Lower leg skin (tissue), 4 donors: ENCODE measurements around the gene WDHD1. TPM values are rescaled to one million over a fixed set of nuclear protein-coding genes. Genes with fewer than 3 reads are reported as not detected.

Experiments
- DNase-seq, 2 donors: peaks; one replicate each; pipeline ENCODE4 v3.0.0-alpha.2; 2019; ENCODE audit warnings: low spot score in 2 of 2
- H3K4me3 ChIP-seq: fragments of 200-600 bp; sonication (generic); 2 replicates; pipeline ENCODE4 v1.5.1; 2017; ENCODE audit warnings: mild to moderate bottlenecking, low read depth; ENCODE audit not compliant: poor library complexity, severe bottlenecking
- POLR2A ChIP-seq, 2 donors: fragments of 450-650 bp; IDR thresholded peaks; one replicate each; pipeline ENCODE4 v1.6.1; 2016 to 2017; ENCODE audit warnings: antibody characterized with exemption in 2 of 2, mild to moderate bottlenecking in 1 of 2, moderate library complexity in 1 of 2
- WGBS, 2 donors: methylation state at CpG; one replicate each; pipeline ENCODE4 v1.1.5; 2018; 5-methylcytosine and 5-hydroxymethylcytosine counted together
- intact Hi-C: fragments of 100-400 bp; cut with DNase I; formaldehyde crosslinking; loops from one replicate; pipeline ENCODE4 v1.15.0; 2023; ENCODE audit warnings: low total_unique reads
- total RNA-seq, 4 donors: library from RNA; depleted of rRNA; stranded (reverse); fragments of >200 nt; gene quantifications; one replicate each; pipeline ENCODE4 v1.1.0, GENCODE V29; 2016
- TF ChIP-seq, protein P1 (sequence below), 3 donors: fragments of 450-650 bp; IDR thresholded peaks; one replicate each; pipeline ENCODE4 v1.5.1; 2016; ENCODE audit warnings: antibody characterized with exemption in 3 of 3, mild to moderate bottlenecking in 3 of 3, moderate library complexity in 2 of 3

The WDHD1 gene
- total RNA-seq, 4 donors from 2014 or later = 1.1 to 3.8 (median 2.3) TPM

DNA sequence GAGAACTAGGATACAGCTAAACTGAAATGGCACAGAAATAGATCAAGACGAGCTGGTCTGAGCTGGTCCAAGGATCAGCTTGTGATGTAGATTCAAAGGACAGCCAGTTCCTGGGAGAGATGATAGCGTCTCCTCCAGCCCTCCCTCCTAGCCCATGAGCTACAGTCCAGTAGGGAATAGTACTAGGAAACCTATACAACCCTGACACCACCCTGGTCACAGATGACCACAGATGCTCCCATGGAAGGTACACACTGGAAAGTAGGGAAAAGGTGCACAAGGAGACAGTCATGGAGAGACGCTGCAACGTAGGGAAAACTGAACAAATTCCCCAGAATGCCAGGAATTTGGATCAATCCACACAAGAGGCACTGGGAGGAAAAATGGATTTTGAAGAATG lies 131.2 kb downstream of the WDHD1 start:
- WGBS, 2 donors = 72 to 75% methylated on average over 4 of the region's 4 CpGs
- TF ChIP-seq, protein P1, sequence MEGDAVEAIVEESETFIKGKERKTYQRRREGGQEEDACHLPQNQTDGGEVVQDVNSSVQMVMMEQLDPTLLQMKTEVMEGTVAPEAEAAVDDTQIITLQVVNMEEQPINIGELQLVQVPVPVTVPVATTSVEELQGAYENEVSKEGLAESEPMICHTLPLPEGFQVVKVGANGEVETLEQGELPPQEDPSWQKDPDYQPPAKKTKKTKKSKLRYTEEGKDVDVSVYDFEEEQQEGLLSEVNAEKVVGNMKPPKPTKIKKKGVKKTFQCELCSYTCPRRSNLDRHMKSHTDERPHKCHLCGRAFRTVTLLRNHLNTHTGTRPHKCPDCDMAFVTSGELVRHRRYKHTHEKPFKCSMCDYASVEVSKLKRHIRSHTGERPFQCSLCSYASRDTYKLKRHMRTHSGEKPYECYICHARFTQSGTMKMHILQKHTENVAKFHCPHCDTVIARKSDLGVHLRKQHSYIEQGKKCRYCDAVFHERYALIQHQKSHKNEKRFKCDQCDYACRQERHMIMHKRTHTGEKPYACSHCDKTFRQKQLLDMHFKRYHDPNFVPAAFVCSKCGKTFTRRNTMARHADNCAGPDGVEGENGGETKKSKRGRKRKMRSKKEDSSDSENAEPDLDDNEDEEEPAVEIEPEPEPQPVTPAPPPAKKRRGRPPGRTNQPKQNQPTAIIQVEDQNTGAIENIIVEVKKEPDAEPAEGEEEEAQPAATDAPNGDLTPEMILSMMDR (IDR thresholded peaks at IDR 0.05) = no peak
- TF ChIP-seq POLR2A (IDR thresholded peaks at IDR 0.05) = no peak
- intact Hi-C loops = no loop called here
- no peak for DNase-seq
- no peak overlapping the region for H3K4me3 ChIP-seq

DNA sequence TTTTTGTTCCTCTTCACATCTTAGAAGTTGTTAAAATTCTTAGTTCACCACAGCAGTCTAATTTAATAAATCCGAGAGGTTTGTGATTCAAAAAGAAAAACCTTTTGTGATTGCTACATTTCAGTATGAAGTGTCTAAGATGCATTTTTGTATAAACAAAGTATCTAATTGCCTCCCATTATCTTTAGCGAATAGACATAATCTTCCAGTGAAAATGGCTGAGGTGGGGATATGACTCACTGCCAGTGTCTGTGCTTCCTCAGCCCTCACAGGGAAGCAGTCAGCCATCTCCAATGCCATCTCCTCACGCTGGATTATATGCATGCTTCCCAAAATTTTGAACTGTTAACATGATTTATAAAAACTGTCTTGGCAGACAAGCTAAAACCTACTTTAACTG lies 131.9 kb downstream of the WDHD1 start:
- TF ChIP-seq, protein P1 (IDR thresholded peaks at IDR 0.05) = no peak
- TF ChIP-seq POLR2A (IDR thresholded peaks at IDR 0.05) = no peak
- WGBS, 2 donors = 49 to 55% methylated on average over 3 of the region's 3 CpGs
- no peak overlapping the region for H3K4me3 ChIP-seq
- intact Hi-C loops = no loop called here
- no peak for DNase-seq

DNA sequence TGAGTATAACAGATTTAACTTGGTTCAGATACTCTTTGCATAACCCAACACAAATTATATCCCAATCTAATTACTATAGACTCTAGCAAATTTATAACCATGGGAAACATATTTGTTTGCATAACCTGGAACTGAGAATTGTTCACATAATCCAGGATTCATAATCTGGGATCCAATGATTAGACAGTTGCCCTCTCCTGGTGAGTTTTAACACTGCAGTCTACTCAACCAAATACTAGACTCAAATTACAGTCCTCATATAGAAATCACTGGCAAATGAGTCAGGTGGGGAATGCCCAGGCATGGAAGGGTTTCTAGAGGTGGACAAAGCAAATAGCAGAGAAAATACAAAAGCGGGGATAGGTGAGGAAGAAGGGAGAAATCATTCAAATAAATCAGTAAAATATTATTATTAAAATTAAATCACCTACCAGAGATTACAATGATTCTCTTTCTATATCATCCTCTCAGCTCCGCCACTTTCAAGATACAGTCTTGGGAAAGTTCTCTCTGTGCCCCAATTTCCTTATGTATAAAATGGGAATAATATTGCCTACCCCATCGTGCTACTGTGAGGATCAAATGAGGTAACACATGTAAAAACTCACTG lies 133.6 kb downstream of the WDHD1 start:
- no peak overlapping the region for H3K4me3 ChIP-seq
- WGBS, 2 donors = 60 to 66% methylated on average over 3 of the region's 3 CpGs
- no peak for TF ChIP-seq POLR2A (IDR thresholded peaks at IDR 0.05)
- TF ChIP-seq, protein P1 (IDR thresholded peaks at IDR 0.05) = peak in 1 of 3 donors; percentile 49
- peak in 1 of 2 donors; percentile 41 for DNase-seq
- intact Hi-C loops = no loop called here

DNA sequence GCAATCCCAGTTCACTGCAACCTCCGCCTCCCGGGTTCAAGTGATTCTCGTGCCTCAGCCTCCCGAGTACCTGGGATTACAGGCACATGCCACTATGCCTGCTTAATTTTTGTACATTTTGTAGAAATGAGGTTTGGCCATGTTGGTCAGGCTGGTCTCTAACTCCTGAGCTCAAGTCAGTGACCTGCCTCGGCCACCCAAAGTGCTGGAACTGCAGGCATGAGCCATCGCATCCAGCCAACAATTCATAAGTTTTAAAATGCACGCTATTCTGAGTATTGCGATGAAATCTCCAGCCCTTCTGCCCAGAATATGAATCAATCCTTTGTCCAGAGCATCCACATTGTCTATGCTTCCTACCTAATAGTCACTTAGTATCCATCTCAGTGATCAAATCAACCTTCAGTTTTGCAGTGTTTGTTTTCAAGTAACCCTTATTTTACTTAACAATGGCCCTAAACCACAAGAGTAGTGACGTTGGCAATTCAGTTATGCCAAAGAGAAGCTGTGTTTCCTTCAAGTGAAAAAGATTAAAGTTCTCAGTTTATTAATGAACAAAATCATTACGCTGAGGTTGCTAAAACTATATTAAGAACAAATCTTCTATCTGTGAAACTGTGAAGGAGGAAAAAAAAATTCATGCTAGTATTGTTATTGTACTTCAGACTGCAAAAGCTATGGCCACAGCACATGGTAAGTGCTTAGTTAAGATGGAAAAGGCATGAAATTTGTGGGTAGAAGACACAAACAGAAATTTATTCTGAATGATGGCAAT lies 135.2 kb downstream of the WDHD1 start:
- DNase-seq = no peak
- TF ChIP-seq, protein P1 (IDR thresholded peaks at IDR 0.05) = no peak
- no peak for TF ChIP-seq POLR2A (IDR thresholded peaks at IDR 0.05)
- intact Hi-C loops = no loop called here
- 89 to 94% methylated on average over 10 of the region's 10 CpGs for WGBS, 2 donors
- no peak overlapping the region for H3K4me3 ChIP-seq

DNA sequence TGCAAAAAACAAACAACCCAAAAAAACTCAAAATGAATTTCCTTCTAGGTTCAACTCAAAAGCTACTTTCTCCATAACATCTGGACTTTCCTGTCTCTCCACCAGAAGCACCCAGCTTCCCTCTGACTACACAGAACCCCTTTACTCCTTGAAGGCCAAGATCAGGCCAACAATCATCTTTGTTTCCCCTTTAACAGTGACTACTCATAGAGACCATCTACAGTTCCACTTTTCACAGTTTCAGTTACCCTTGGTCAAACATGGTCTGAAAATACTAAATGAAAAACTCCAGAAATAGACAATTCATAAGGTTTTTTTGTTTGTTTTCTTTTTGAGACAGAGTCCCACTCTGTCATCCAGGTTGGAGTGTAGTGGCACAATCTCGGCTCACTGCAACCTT lies 136.1 kb downstream of the WDHD1 start:
- no peak overlapping the region for H3K4me3 ChIP-seq
- DNase-seq = no peak
- intact Hi-C loops = no loop called here
- no peak for TF ChIP-seq POLR2A (IDR thresholded peaks at IDR 0.05)
- WGBS, 2 donors = 89 to 100% methylated on average over 1 of the region's 1 CpG

DNA sequence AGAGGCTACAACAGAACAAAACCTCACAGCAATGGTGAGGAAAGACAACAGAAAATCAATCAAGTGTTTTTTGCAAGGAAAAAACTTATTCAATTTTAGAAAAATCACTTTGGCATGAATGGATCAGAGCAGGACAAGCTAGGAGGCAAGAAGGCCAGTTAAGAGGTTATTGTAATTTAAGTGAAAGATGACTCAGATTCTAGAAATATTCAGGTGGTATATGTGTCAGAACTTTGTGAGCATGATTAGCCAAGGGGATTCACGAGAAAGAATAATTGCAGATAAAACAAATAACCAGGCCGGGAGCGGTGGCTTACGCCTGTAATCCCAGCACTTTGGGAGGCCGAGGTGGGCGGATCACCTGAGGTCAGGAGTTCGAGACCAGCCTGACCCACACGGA lies 137.0 kb downstream of the WDHD1 start:
- 89 to 96% methylated on average over 8 of the region's 8 CpGs for WGBS, 2 donors
- intact Hi-C loops = no loop called here
- no peak overlapping the region for H3K4me3 ChIP-seq
- DNase-seq = no peak
- TF ChIP-seq, protein P1 (IDR thresholded peaks at IDR 0.05) = no peak
- no peak for TF ChIP-seq POLR2A (IDR thresholded peaks at IDR 0.05)

Other genes starting within 250 kb of the WDHD1 start
- 10 to 100 TPM in 3 of 4 donors, 1 to 10 TPM in 1; 9.5 to 24.1 (median 15.4) TPM for gene GCH1, start 124.3 kb downstream of the WDHD1 start, total RNA-seq
- 1 to 10 TPM; 6.9 to 9.3 (median 7.5) TPM for gene SOCS4, start 137 bp upstream of the WDHD1 start, total RNA-seq
- gene MAPK1IP1L, start 24.5 kb upstream of the WDHD1 start, total RNA-seq = 10 to 100 TPM; 36.8 to 73.7 (median 54.0) TPM
- 100 to 1,000 TPM; 755 to 857 (median 826) TPM for gene LGALS3, start 102.2 kb upstream of the WDHD1 start, total RNA-seq
- 1 to 10 TPM in 2 of 4 donors, under 1 TPM in 2; 0.53 to 2.4 (median 1.1) TPM for gene DLGAP5, start 164.5 kb upstream of the WDHD1 start, total RNA-seq
- 10 to 100 TPM; 29.7 to 48.1 (median 37.3) TPM for gene FBXO34, start 244.3 kb upstream of the WDHD1 start, total RNA-seq